GM18499 (cell line): ENCODE results near the gene PLD1.

Experiments used
- ATAC-seq: cut with Tn5 transposase; IDR thresholded peaks from one replicate; pipeline ENCODE4 v1.9.1; 2021; ENCODE audit warnings: moderate number of reproducible peaks; ENCODE audit not compliant: insufficient read depth, unreplicated experiment

The PLD1 gene

DNA sequence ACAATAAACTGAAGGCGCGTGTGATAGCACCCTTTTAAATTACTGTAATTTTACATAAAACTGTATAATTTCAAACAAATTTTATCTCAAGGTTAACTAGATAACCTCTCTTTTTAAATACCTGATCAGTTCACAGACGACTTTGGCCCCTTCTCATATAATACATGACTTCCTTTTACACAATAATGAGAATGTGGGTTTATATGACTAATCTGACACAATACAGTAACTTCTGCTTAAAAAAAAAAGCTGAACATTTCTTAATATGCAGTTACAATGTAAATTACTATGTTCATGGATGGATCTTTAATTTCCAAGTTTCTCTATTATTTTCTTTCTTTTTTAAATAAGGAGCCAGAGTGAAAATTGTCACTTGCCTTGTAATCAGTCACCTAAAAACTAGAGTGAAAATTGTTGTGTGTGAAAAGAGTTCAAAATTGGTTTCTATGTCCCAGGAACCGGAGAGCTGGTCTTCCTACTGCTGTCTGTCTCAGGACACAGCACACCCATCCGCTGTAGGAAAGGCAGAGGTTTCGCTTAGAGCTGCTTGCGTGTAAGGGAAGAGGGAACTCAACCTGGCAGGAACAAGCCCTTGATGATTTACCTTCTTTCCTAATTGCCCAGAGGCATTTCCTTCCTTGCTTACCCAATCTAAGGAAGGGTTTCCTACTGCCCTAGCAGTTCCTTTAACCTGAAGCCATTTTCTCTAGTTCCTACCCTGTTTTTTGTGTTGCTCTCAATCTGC, 33.3 kb downstream of the PLD1 start:
- no peak for ATAC-seq

DNA sequence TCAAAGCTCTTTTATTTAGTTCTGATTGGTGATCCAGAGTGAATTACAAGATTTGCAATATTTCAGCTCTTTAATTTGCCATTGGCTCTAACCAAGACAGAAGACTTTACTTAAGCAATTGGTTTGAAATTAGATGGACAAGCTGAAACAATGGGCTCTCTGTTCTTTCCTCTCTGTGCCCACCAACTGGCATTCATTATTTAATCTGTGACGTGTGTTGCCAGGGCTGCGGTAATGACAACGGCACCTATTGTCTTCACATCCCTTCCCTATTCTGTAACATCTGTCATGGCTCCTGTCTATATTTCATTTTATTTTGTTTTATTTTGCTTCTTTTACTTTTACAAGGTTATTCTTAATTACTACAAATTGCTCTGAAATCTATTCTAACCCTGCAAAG, 33.9 kb downstream of the PLD1 start:
- no peak for ATAC-seq

DNA sequence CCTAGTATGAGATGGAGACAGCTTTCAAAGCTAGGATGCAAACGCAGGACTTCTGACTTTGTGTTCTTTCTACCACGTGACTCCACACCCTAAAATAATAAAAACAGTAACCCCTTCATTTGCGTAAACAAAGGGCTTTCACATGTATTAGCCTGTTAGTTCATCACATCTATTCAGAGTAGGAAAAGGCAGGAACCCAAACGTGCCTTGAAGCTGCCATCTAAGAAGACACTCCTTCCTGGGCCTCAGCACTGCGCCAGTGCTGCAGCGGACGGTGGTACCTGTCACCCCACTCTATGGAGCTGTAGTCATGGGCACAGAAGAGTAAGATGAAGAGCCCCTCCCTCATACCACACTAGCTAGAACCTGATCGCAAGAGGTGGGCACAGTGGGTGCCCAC, 34.3 kb downstream of the PLD1 start:
- no peak for ATAC-seq

DNA sequence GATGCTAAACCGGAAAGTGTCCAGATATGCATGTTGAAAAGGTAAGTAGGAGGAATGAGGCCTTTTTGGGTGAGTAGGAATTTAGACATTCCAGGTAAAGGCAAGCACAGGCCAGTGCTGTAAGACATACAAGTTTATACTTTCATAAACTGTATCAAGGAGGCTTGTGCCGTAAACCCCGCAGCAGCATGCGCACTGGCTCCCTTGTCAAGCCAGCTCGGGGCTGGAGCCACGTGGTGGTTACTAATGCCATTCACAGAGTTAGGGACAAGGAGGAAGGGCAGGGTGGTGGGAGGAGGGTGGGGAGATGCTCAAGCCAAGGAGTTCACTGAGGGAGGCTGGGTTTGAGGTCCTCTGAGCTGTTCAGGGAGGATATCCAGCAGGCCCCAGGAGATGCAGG, 35.8 kb downstream of the PLD1 start:
- ATAC-seq, result no peak

DNA sequence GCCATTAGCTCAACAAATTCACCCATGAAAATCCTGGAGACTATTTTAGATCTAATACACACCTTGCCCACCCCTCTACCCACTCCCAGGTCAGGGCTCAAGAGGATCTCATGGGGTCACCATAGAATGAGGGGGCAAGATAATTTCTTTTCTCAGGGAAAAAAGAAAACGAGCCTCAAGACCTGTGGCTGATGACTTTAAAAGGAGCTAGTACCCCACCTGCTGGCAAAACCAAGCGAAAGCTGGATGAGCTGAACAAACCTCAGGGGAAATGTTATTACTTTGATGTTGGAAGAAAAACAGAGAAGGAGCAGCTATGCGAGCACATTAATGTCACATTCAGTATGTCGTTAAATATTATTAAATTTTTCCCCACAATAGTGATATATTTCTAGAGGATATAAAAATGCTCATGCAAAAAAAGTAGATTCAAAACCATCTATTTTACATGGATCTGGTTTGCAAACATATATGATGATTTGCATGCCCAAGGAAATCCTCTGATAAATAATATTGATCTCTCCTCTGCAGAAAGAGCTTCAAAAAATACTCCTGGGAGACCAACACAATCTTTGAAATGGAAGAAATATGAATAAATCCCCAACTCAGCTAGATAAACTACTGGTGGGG, 37.7 kb downstream of the PLD1 start:
- no peak for ATAC-seq

DNA sequence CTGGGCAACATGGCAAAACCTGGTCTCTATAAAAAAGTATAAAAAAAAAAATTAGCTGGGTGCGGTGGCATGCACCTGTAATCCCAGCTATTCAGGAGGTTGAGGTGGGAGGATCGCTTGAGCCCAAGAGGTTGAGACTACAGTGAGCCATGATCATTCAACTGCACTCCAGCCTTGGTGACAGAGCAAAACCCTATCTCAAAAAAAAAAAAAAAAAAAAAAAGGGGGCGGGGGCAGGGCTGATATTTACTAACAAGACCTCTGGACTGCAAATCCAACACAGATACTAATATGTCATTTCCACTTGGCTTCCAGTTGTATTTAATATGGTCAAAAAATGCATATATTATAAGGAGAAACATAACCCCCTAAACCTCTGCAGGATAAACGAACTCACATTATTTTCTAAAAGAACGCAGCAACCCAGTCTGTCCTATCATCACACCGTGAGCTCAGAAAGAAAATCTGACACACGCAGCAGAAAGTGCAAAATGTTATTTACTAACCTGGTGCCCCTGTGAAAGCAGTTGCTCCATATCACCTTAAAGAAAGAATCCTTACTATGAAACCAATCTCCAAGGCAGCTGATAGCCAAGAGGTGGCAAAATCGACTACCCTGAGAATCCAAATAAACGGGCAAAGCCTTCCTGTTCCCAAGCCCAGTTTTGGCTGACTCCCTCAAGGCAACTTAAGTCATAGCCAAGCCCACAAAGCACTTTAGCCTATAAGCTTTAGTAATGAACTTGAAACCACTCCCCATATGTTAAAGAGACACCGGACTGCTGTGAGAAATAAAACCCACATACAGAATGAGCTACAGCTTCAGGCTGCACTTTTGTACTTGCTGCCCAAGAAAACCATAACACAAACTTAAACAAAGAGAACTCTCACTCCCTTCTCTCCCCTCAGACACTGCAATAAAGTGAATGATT, 39.3 kb downstream of the PLD1 start:
- ATAC-seq, result no peak

DNA sequence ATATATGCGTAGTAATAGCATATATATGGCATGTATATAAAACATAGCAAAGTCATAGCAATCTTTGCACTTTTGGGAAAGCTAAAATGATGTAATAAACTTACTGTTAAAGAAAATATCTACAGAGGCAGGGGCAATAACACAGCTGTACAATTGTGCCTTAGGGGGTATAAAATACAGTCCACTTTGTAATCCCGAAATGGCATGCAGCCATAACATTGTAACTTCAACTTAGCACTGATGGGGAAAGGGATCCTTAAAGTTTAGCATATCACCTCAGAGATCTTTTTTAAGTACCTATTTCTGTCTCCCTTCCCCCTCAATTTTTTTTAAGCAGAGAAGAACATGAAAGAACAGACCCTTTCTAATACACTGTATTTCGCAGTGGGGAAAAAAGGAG, 40.8 kb downstream of the PLD1 start:
- ATAC-seq, result no peak

DNA sequence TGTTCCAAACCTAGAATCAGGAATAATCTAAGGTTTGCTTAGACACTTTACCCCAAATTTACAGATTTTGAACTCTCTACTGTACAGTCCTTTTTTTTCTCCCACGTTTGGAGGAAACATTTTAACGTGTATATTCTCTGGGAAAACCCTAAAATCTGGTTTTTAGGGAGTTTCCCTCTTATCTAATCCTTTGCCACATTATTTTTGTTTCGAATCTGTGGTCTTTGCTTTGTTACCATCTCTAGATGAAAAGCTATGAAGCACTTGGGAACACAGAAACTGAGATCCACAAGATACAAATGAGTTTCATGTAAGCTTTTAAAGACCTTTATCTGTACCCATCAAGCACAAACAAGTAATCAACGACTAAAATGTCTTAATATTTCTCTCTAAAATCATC, 41.3 kb downstream of the PLD1 start:
- ATAC-seq, result no peak

DNA sequence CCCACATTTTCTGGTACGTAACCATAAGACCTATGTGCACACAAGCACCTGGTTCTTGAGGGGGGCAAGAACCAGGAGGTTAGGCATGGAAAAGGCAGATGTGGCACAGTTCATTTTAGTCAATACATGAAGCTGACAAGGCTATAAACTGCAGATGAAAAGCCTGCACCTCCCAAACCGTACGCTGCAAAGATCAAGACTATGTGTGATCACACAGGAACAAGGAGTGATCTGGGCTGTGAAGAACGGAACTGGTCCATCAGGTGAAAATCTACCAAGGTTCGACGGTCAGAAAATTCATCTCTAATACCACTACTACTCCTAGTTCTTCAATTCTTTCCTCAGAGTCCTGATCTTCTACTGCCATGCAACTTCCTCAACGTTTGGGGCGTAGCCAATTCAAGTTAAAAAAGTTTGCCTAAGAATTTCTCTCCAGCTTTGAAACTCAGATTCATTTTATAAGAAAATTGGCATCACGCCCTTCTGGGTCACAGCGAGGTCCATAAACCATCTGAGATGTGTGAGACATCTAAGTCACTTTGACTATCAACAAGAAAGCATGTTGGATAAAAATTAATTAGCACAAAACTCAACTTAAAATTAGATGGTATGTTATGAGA, 41.9 kb downstream of the PLD1 start:
- ATAC-seq, result no peak

DNA sequence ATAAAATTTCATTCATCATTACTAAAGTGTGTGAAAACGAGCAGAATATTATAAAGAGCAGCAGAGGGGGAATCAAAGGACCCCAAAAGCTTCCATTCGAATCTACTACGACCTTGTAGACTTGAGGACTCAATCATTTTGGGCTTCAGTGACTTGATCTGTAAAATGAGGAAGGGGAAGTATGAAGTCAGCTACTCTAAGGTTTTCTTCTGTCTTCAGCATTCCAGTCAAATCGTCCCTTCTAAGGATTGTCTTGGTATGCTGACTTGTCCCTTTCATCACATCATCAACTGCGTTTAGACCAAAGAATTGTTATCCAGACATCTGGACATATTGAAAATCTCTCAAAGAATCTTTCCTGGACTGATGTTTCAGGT, 44.8 kb downstream of the PLD1 start:
- ATAC-seq, result no peak

DNA sequence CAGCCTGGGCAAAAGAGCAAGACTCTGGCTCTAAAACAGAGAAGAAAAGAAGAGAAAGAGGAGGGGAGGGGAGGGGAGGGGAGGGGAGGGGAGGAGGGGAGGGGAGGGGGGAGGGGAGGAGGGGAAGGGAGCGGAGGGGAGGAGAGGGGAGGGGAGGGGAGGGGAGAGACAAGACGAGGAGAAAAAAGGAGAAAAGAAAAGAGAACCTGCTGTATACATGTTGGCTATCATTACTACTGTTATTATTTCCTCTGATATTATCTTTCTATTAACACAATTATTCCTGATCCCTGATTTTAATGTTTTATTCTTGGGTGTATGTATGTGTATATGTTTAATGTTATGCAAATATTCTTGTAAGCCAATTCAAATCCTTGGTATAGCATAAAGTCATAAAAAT, 46.9 kb downstream of the PLD1 start:
- no peak for ATAC-seq

DNA sequence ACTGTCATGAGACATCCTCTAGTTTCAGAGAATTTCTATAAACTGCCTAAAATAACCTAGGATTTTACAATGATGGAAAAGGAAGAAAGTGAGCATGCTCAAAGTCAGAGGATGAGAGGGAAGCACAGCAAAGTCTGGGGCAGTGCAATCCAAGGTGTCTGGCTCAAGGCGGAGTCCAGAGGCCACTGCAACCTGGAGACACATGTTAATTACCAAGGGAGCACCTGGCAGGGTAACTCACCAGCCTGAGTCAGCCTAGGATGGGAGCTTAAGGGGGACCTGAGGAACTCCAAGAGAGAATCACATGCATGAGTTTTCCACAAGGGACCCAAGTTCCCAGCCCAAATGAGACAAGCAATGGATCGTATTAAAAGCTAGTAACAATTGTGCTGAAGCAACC, 49.8 kb downstream of the PLD1 start:
- ATAC-seq, result no peak

DNA sequence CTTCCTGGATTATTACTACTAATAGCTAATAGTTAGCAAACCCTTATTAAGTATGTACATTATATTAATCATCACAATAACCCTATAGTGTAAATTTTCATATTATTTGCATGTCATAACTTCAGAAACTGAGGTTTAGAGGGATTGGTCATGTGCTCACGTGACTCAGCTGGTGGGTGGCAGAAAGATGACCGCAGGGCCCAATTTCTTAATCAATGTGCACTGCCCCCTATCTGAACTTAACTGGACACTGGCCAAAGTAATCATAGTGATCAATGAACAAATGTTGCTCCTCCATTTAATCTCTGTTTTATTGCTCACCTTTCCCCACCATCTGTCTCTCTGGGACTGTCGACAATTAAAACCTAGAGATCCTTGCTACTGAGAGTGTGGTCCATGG, 52.2 kb downstream of the PLD1 start:
- no peak for ATAC-seq

DNA sequence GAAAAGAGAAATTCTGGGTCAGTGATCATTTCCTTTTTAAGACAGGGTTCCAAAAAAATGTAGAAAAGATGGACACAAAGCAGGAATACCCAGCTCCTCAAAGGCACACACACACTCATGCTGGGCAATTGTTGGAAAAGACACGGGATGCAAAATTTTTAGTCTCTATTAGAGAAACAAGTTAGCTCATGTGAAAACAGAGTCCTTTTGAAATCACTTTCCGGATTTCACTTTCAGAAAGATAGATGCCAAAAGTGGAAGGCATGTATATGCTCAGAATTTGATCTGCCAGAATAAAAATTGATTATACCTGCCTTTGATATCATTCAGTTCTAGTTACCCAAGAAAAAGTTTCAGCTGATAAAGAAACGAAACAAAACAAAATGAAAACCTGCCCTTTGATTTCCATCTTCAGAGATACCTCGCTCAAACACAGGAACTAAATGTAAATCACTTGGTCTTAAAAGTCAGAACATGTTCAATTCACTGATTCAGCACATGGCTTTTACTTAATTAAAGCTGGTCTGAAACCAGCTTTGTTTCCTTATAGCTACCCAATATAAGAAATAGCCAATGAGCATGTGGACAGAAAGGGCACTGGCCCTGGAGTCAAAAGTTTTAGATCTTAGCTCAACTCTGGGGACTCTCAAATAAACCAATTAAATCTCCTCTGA, 52.8 kb downstream of the PLD1 start:
- no peak for ATAC-seq

DNA sequence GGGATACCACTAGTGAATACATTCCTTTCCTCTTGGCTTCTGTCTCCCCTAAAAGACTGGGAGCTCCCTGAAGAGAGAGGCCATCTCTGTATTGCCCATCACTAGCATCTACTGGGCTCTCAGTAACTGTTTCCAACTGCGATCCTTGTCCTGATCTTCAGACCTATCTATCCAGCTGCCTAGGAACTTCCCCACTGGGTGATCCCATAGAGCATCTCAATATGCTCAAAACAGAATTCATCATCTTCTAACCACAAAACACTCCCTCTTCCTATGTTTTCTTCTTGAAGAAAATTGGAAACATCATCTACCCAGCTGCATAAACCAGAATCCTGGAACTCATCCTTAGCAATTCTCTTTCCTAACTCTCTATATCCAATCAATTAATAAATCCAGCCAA, 54.6 kb downstream of the PLD1 start:
- ATAC-seq, result no peak

DNA sequence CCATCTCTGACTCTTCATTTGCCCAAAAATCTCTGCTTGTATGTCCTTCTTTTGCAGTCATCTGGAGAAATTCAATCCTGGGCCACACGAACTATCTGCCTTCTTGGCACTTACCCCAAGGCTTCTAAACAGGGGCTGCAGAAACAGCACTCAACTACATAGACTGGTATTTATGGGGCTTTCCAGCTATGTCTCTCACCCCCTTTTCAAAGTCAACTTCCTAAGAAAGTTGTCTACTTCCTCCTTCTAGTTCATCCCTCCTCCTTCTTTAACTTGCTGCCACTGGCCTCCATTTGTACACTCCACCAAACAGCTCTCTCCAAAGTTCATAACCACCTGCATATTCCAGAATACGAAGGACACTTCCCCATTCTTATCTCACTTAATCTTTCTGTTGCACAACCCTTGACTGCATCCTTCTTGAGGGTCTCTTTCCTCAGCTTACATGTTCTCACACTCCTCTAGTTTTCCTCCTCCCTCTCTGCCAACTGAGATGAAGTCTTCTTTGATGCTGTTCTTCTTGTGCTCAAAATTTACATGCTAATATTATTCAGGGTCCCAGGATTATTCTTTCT, 55.2 kb downstream of the PLD1 start:
- ATAC-seq, result no peak

DNA sequence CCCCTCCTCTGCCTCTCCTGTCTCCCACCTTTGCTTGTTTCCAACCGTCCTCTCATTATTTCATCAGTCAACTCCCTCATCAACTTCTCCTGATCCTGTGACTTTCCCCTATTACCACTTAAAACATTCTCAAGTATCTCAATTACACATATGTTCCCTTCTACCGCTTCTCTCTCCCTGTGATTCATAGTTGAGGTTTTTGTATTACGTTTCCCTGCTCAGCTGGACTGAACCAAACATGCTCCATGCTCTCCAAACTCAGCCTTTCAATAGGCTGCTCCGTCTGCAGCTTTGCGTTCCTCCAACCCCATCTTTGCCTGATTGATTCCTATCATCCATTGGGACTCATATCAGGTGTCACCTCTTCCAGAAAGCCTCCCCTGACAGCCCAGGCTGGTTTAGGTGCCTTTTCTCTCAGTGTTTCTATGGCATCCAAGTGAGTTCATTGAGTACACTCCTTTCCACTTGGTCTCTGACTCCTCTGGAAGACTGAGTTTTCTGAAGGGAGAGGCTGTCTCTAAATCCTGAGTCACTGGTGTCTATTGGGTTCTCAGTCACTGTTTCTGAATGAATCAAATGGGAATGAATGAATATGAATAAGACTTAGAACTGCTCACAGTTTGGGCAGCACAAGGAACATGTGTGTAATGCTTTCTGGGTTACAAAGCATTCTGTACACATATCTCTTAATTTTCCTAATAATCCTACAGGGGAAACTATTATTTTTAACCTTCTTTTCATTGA, 56.4 kb downstream of the PLD1 start:
- ATAC-seq, result no peak

DNA sequence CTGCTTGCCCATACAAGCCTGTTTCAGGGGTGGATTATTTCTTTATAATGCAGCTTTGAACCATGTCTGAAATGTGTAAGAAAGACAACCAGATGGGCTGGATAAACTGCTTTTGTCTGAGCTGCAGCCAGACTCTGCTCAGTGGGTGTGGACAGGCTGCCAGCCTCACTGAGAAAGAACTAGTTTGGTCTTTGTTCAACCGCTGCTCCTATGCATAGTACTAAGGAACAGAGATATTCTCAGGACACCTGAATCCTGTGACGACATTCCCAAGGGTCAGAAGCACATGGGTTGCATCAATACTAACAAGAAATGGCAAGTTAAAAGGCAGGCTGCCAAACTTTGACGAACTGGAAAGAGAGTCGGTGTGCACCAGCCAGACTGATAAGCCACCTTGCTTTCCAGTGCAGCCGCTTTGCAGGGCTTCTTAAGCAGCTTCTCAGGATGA, 57.2 kb downstream of the PLD1 start:
- no peak for ATAC-seq

DNA sequence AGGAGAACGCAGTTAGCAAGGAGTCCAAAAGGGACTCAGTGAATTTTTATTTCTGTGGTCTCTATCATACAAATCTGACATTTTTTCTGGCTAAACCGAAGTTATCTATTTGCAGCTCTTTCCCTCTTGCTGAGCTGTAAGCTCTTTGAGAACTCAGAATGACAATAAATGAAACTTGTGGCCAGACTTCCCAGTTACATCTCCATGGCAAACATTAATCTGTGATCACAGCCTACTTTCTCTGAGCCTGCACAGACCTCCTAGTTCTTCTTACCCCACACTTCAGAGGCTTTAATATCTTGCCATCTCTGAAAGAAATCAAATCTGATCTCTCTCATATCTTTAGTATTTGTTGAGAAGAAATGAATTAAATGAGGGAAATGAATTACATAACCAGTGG, 58.0 kb downstream of the PLD1 start:
- no peak for ATAC-seq
